Astrocyte of the spinal cord (primary cell): ENCODE measurements around the gene C4orf50.

Experiments used
- DNase-seq: peaks from one replicate; pipeline ENCODE4 v3.0.0; 2011; ENCODE audit warnings: low read depth, low spot score
- H3K4me3 ChIP-seq: 2 replicates; pipeline ENCODE4 v1.5.1; 2011; ENCODE audit warnings: low read depth, mild to moderate bottlenecking, low read length, moderate library complexity
- in situ Hi-C: cut with HindIII; loops from 2 replicates; pipeline ENCODE4 v1.10.0; 2017; ENCODE audit warnings: low sequenced_read_pairs
- TF ChIP-seq, protein P1 (sequence below): IDR thresholded peaks from 2 replicates; pipeline ENCODE4 v1.5.1; 2012; ENCODE audit warnings: low read depth, mild to moderate bottlenecking, low read length, inconsistent platforms

C4orf50 gene

DNA sequence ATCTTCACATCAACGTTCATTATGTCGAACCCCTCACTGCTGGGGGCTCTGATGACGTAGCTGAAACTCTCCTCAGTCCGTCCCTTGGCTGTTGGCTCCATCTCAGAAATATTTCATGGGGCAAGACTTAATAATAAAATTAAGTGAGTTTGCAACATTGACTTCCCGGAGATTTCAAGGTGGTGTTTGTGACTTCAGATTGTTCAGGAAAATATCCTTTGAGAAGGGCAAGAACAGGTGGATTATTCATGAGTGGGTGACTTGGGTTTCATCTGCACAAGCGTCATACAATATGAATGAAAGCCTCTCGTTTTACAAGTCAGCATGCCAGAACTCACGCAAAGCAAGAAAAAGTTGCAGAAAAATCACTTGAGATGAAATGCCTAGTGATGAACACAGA, at the start of gene C4orf50:
Gene C4orf50, minus strand, starts transcription at position 101 of the 400 bp plus-strand sequence.
- TF ChIP-seq, protein P1, sequence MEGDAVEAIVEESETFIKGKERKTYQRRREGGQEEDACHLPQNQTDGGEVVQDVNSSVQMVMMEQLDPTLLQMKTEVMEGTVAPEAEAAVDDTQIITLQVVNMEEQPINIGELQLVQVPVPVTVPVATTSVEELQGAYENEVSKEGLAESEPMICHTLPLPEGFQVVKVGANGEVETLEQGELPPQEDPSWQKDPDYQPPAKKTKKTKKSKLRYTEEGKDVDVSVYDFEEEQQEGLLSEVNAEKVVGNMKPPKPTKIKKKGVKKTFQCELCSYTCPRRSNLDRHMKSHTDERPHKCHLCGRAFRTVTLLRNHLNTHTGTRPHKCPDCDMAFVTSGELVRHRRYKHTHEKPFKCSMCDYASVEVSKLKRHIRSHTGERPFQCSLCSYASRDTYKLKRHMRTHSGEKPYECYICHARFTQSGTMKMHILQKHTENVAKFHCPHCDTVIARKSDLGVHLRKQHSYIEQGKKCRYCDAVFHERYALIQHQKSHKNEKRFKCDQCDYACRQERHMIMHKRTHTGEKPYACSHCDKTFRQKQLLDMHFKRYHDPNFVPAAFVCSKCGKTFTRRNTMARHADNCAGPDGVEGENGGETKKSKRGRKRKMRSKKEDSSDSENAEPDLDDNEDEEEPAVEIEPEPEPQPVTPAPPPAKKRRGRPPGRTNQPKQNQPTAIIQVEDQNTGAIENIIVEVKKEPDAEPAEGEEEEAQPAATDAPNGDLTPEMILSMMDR: no peak
- H3K4me3 ChIP-seq: no peak within 1 kb of the TSS
- in situ Hi-C loops: no loop called here
- no peak for DNase-seq

DNA sequence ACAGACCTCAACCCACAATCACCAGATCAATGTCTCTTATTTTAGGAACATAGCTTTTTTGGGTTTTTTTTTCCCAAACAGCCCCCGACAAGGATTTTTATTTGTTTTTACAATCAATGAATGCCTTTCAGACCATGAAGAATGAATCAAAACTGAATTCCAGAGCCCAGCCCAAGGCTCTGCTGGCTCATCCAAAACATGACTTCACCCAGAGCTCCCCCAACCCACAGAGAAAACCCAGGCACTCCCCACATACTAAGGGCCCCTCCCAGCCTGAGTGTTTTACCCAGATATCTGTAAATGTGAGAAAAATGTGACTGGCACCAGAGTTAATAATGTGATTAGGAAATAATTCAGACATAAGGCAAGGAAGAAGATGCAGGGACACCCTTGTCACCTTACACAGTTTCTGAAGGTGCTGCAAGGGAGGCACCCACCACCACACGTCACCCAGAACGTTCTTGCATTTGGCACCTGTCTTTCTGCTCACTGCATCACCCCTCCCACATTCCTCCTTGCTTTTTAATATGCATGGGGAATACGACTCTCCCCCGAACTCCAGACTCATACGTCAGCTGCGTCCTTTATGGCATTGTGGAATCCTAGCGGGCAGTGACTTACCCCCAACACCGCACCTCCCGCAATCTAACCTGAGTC, 47.8 kb upstream of the C4orf50 start:
- in situ Hi-C loops: no loop called here
- TF ChIP-seq, protein P1: no peak
- no peak overlapping the region for H3K4me3 ChIP-seq

DNA sequence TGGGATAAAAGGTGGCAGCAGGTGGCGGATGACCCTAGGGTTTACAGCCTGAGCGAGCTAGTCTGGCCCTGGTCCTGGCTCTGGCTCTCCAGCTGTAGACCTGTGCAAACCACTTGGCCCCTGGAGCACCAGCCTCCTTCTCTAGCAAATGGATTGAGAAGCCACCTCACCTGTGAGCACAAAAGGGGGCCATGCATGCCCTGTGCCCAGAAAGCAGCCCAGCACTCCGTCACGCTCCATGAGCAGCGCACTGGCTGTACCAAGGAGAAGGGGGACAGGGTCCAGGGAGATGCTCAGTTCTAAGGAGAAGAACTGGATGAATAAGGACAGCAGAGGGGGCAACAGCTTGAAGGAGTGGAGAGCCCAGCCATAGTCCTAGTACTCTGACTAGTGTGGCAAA, 46.9 kb upstream of the C4orf50 start:
- DNase-seq: no peak
- in situ Hi-C loops: no loop called here
- H3K4me3 ChIP-seq: no peak overlapping the region
- TF ChIP-seq, protein P1: no peak

More for the DNA sequence above, 47.8 kb upstream of the C4orf50 start:
- DNase-seq: no peak

DNA sequence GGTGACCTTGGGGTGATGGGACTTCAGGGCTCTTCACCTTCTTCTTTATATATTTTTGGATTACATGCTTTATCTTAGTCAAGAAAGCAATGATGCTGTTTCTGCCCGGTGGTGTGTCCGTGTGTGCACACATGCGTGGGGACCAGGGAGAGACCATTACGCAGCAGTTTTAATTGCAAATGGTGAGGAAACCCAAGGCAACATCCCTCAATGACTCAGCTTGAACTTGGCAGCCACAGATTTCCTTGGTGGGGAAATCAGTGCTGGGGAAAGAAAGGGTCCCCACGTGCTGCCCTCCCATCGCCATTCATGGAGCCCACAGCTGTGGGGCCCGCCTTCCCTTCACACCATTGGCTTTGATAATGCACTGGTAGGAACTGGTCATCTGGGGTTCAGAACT, 46.2 kb upstream of the C4orf50 start:
- H3K4me3 ChIP-seq: no peak overlapping the region
- TF ChIP-seq, protein P1: no peak
- in situ Hi-C loops: no loop called here
- DNase-seq: no peak

DNA sequence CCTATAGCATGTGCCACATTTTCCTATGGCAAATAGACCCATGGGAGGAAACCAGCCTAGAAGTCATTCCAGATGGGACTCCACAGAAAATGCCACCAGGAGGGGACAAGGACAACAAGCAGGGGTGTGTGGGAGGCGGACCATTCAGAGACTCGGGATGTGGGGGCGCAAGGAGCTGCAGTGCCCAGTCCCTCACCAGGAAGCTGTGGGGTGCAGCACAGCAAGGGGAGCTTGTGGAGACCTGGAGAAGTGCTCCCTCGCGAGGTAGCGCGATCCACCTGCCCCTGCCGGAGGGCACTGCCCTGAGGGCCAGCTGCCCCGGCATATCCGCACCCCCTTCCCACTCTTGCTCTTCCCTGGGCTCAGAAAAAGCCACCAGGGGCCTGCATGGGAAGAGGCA, 45.5 kb upstream of the C4orf50 start:
- in situ Hi-C loops: no loop called here
- H3K4me3 ChIP-seq: no peak overlapping the region
- no peak for DNase-seq
- TF ChIP-seq, protein P1: no peak

DNA sequence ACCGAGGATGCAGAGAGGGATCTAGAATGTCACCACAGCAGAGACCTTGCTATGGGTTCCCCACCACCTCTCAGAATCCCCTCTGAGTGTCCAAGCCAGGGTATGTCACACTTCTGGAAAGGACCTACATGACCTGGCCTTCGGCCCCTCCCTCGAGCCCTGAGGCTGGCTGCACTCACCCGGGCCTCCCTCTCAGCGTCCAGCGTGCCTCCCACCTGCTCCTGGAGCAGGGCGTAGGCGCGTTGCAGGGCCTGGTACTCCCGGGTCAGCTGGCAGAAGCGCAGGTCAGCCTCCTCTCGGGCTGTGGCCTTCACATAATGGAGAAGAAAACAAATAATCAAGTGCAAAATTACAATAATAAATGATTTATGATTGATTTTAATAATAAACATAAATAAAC, 43.9 kb upstream of the C4orf50 start:
- no peak overlapping the region for H3K4me3 ChIP-seq
- TF ChIP-seq, protein P1: no peak
- in situ Hi-C loops: no loop called here
- no peak for DNase-seq
